Measurements from ENCODE around the gene CNN3. TPM values are rescaled to one million over a fixed set of nuclear protein-coding genes. Genes with fewer than 3 reads are reported as not detected.
A peak's percentile ranks its signal among the peaks of the same experiment; 100 is the strongest.

The CNN3 gene
- total RNA-seq, 2 donors from 2014 or later, result 79.4 to 83.1 TPM

DNA sequence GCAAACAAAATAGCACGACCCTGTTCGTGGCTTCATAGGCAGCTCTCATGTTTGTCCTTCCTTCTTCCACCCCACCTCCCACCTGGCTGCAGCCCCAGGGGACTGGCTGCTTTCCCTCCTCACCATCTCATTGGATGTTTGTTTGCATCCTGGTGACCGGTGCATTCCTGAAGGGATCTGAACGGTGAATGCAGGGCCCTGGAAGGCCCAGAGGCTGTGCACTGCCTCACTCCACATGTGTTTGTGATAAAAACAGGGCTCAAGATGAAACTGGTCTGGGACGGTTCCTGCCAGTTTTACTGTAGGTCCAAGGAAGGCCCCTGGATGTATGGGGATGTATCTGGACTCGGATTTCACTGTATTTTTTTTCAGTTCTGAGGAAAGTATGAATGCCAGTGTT, 42.8 kb downstream of the CNN3 start:
- H3K9me3 ChIP-seq, result no peaks in the 10 kb centered on the region
- H3K27ac ChIP-seq, result peak overlapping the region in 3 of 4 donors; percentile 48 to 80 (median 65)
- peak; percentile 23 to 47 (median 42) for DNase-seq
- H3K4me3 ChIP-seq, result no peak overlapping the region
- 38 to 46% methylated on average over 6 of the region's 6 CpGs for WGBS, 2 donors
- peak; percentile 76 for ATAC-seq
- no peaks in the 10 kb centered on the region for H3K27me3 ChIP-seq
- no peaks in the 10 kb centered on the region for H3K36me3 ChIP-seq (replicated peaks in 1 of 2; ENCODE audit: insufficient read depth in 1 of 2, low read depth in 2 of 2)
- TF ChIP-seq POLR2A (IDR thresholded peaks at IDR 0.05), result peak in 1 of 3 donors; percentile 16
- no peak for TF ChIP-seq CTCF (IDR thresholded peaks at IDR 0.05)
- intact Hi-C loops (cut with DNase I), result no loop called here
- peaks cover 10% of the 10 kb centered on the region for H3K4me1 ChIP-seq

- no peaks in the 10 kb centered on the region for H3K27me3 ChIP-seq
- H3K9me3 ChIP-seq, result no peaks in the 10 kb centered on the region
- DNase-seq, result peak in 2 of 4 donors; percentile 28 to 45
- WGBS, 2 donors, result 39 to 45% methylated on average over 4 of the region's 4 CpGs
- intact Hi-C loops (cut with DNase I), result no loop called here
- ATAC-seq, result peak; percentile 63
- no peak for TF ChIP-seq CTCF (IDR thresholded peaks at IDR 0.05)
- no peak for TF ChIP-seq POLR2A (IDR thresholded peaks at IDR 0.05)
- H3K4me1 ChIP-seq, result peaks cover 10% of the 10 kb centered on the region
- H3K36me3 ChIP-seq (replicated peaks in 1 of 2; ENCODE audit: insufficient read depth in 1 of 2, low read depth in 2 of 2), result no peaks in the 10 kb centered on the region
- H3K27ac ChIP-seq, result peak overlapping the region in 3 of 4 donors; percentile 48 to 80 (median 65)
- no peak overlapping the region for H3K4me3 ChIP-seq
Observed at GRCh38 chr1:94883691-94884090, 43.2 kb downstream of the CNN3 start.

DNA sequence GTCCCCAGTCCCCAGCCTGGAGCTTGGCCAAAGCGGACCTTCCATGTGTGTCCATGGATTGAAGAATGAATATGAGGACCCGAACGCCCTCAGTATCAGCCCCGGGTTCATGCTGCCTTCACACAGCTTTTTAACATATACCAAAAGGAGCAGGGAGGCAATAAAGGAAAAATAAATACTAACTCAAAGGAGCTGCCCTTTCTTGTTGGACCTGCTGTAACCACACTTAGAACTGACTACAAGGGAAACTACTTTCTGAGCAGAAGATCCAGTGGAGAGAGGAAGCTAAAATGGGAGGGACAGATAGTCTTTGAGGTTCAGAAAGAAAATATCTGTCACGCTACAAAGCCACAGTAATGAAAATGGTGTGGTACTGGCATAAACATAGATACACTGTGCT, 48.6 kb downstream of the CNN3 start:
- H3K27me3 ChIP-seq, result no peaks in the 10 kb centered on the region
- no peak for ATAC-seq
- H3K27ac ChIP-seq, result no peak overlapping the region
- H3K36me3 ChIP-seq (replicated peaks in 1 of 2; ENCODE audit: insufficient read depth in 1 of 2, low read depth in 2 of 2), result no peaks in the 10 kb centered on the region
- H3K9me3 ChIP-seq, result no peaks in the 10 kb centered on the region
- WGBS, 2 donors, result 93 to 94% methylated on average over 5 of the region's 5 CpGs
- H3K4me1 ChIP-seq, result no peaks in the 10 kb centered on the region
- intact Hi-C loops (cut with DNase I), result no loop called here
- no peak for TF ChIP-seq POLR2A (IDR thresholded peaks at IDR 0.05)
- no peak for TF ChIP-seq CTCF (IDR thresholded peaks at IDR 0.05)
- H3K4me3 ChIP-seq, result no peak overlapping the region
- DNase-seq, result no peak

DNA sequence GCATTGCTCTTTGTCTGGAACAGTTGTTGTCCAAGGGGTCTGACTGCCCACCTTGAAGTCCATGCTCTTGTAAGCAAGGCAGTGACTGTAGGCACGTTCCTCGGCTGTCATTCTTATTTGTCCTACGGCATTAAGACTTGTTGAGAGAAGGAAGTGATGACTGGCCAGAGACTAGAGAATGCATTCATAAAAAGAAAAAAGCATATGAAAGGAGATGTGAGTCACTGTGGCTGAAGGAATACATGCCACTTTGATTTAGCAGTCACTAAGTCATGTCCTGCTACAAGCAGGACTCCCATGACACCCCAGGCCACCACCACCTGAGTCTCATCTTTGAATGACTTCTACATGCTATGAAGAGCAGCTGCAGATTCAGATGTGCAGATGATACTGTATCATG, 50.5 kb downstream of the CNN3 start:
- no peak for ATAC-seq
- Histone ChIP-seq H3K4me1 (no peaks in the 10 kb centered on the region), H3K27ac (no peak overlapping the region)

More for the DNA sequence above, 50.5 kb downstream of the CNN3 start:
- no peak for DNase-seq
- intact Hi-C loops (cut with DNase I), result no loop called here
- H3K9me3 ChIP-seq, result no peaks in the 10 kb centered on the region
- TF ChIP-seq POLR2A (IDR thresholded peaks at IDR 0.05), result no peak
- TF ChIP-seq CTCF (IDR thresholded peaks at IDR 0.05), result no peak
- H3K36me3 ChIP-seq (replicated peaks in 1 of 2; ENCODE audit: insufficient read depth in 1 of 2, low read depth in 2 of 2), result peaks cover 0 to 5% of the 10 kb centered on the region in 2 donors
- no peak overlapping the region for H3K4me3 ChIP-seq
- 88 to 93% methylated on average over 3 of the region's 3 CpGs for WGBS, 2 donors
- H3K27me3 ChIP-seq, result no peaks in the 10 kb centered on the region

All from body of pancreas (tissue), 4 donors.